GM18873 (cell line): ENCODE data around the gene PFKFB3.

Source experiments
- ATAC-seq: cut with Tn5 transposase; IDR thresholded peaks from one replicate; pipeline ENCODE4 v1.9.1; 2021; ENCODE audit warnings: mild to moderate bottlenecking, moderate library complexity, moderate number of reproducible peaks; ENCODE audit not compliant: unreplicated experiment, low FRiP score

Gene PFKFB3

GRCh38 chr10:6217611-6218010 is 14.9 kb downstream of the PFKFB3 start:
- no peak for ATAC-seq

GRCh38 chr10:6218692-6219493 is 16.2 kb downstream of the PFKFB3 start:
- no peak for ATAC-seq

- no peak for ATAC-seq
Measured at GRCh38 chr10:6219494-6219836, 16.7 kb downstream of the PFKFB3 start.

- ATAC-seq, result no peak
Measured at GRCh38 chr10:6220418-6221191, 17.9 kb downstream of the PFKFB3 start.

GRCh38 chr10:6221192-6221940 is 18.6 kb downstream of the PFKFB3 start:
- ATAC-seq, result no peak

GRCh38 chr10:6221971-6222751 is 19.4 kb downstream of the PFKFB3 start:
- ATAC-seq, result no peak

GRCh38 chr10:6222755-6223154 is 20.0 kb downstream of the PFKFB3 start:
- no peak for ATAC-seq

- no peak for ATAC-seq
Measured at GRCh38 chr10:6223981-6224380, 21.2 kb downstream of the PFKFB3 start.

- ATAC-seq, result no peak
Measured at GRCh38 chr10:6224781-6225180, 22.0 kb downstream of the PFKFB3 start.

GRCh38 chr10:6225263-6225814 is 22.6 kb downstream of the PFKFB3 start:
- ATAC-seq, result no peak

- no peak for ATAC-seq
Measured at GRCh38 chr10:6226216-6226615, 23.5 kb downstream of the PFKFB3 start.

GRCh38 chr10:6227346-6227745 is 24.6 kb downstream of the PFKFB3 start:
- no peak for ATAC-seq

- no peak for ATAC-seq
Measured at GRCh38 chr10:6228010-6228511, 25.3 kb downstream of the PFKFB3 start.

GRCh38 chr10:6228647-6229046 is 25.9 kb downstream of the PFKFB3 start:
- no peak for ATAC-seq

GRCh38 chr10:6229290-6229689 is 26.6 kb downstream of the PFKFB3 start:
- ATAC-seq, result no peak

GRCh38 chr10:6229746-6230145 is 27.0 kb downstream of the PFKFB3 start:
- no peak for ATAC-seq

GRCh38 chr10:6230315-6230714 is 27.6 kb downstream of the PFKFB3 start:
- no peak for ATAC-seq

GRCh38 chr10:6231146-6231545 is 28.4 kb downstream of the PFKFB3 start:
- ATAC-seq, result no peak

GRCh38 chr10:6231730-6232129 is 29.0 kb downstream of the PFKFB3 start:
- no peak for ATAC-seq

- ATAC-seq, result no peak
Measured at GRCh38 chr10:6232225-6232807, 29.6 kb downstream of the PFKFB3 start.
